Keratinocyte (primary cell): ENCODE measurements around the gene CD8A. TPM values are rescaled to one million over a fixed set of nuclear protein-coding genes. Genes with fewer than 3 reads are reported as not detected.

Experiments
- DNase-seq: peaks from one replicate; pipeline ENCODE4 v3.0.0-alpha.2; 2011; ENCODE audit warnings: low read depth, missing footprints, low spot score
- FAIRE-seq: peaks from 2 replicates; lab custom pipeline; 2011; peaks lifted over from hg19 to GRCh38; lab: Jason Lieb, UNC
- H2AFZ ChIP-seq: 2 replicates; pipeline ENCODE4 v1.6.0; 2012; ENCODE audit warnings: low read length, control low read depth, inconsistent platforms; ENCODE audit not compliant: control insufficient read depth
- H3K27ac ChIP-seq: 2 replicates; pipeline ENCODE4 v1.5.1; 2011; ENCODE audit warnings: low read length; ENCODE audit not compliant: control insufficient read depth, insufficient read depth
- H3K27me3 ChIP-seq: 3 replicates; pipeline ENCODE4 v1.6.0; 2011; ENCODE audit warnings: low read length; ENCODE audit not compliant: control insufficient read depth, insufficient read depth; ENCODE audit errors: extremely low read depth
- H3K36me3 ChIP-seq, 2 experiments: 2 replicates in 1 of 2; 3 replicates in 1 of 2; pipeline ENCODE4 v1.5.1; 2011; ENCODE audit warnings: low read length in 2 of 2, mild to moderate bottlenecking in 1 of 2; ENCODE audit not compliant: control insufficient read depth in 2 of 2, insufficient read depth in 2 of 2; ENCODE audit errors: extremely low read depth in 1 of 2
- H3K4me1 ChIP-seq: 3 replicates; pipeline ENCODE4 v1.5.1; 2011; ENCODE audit warnings: low read length; ENCODE audit not compliant: control insufficient read depth, insufficient read depth; ENCODE audit errors: extremely low read depth
- H3K4me2 ChIP-seq: 3 replicates; pipeline ENCODE4 v1.6.0; 2011; ENCODE audit warnings: low read depth, low read length; ENCODE audit not compliant: control insufficient read depth, insufficient read depth; ENCODE audit errors: extremely low read depth
- H3K4me3 ChIP-seq, 3 experiments: fragments of 200-600 bp in 1 of 3; sonication (generic) in 1 of 3; 2 replicates in 2 of 3; 3 replicates in 1 of 3; pipeline ENCODE4 v1.5.1; 2011 to 2016; ENCODE audit warnings: low read length in 3 of 3, mild to moderate bottlenecking in 3 of 3, control low read depth in 2 of 3, inconsistent platforms in 1 of 3, low read depth in 1 of 3, mixed read lengths in 1 of 3, mixed run types in 1 of 3, moderate library complexity in 1 of 3; ENCODE audit not compliant: control insufficient read depth in 2 of 3, insufficient read depth in 2 of 3; ENCODE audit errors: extremely low read depth in 1 of 3
- H3K79me2 ChIP-seq: 2 replicates; pipeline ENCODE4 v1.6.0; 2012; ENCODE audit warnings: low read length; ENCODE audit not compliant: control insufficient read depth, insufficient read depth
- H3K9ac ChIP-seq: 3 replicates; pipeline ENCODE4 v1.6.0; 2011; ENCODE audit warnings: low read length; ENCODE audit not compliant: control insufficient read depth, insufficient read depth; ENCODE audit errors: extremely low read depth
- H3K9me1 ChIP-seq: 3 replicates; pipeline ENCODE4 v1.6.0; 2011; ENCODE audit warnings: low read length; ENCODE audit not compliant: control insufficient read depth, insufficient read depth; ENCODE audit errors: extremely low read depth
- H3K9me3 ChIP-seq: 2 replicates; pipeline ENCODE4 v1.5.1; 2012; ENCODE audit warnings: low read depth, low read length; ENCODE audit not compliant: control insufficient read depth
- H4K20me1 ChIP-seq: 3 replicates; pipeline ENCODE4 v1.6.0; 2011; ENCODE audit warnings: low read length; ENCODE audit not compliant: control insufficient read depth, insufficient read depth; ENCODE audit errors: extremely low read depth
- CTCF ChIP-seq, 3 experiments: IDR thresholded peaks in 1 of 3; conservative IDR thresholded peaks in 1 of 3; optimal IDR thresholded peaks in 1 of 3; 2 replicates in 2 of 3; 3 replicates in 1 of 3; pipeline versions ENCODE3 to v1.5.1; 2011; ENCODE audit warnings: low read length in 3 of 3, mild to moderate bottlenecking in 3 of 3, moderate library complexity in 2 of 3, control low read depth in 1 of 3, inconsistent platforms in 1 of 3; ENCODE audit not compliant: insufficient read depth in 2 of 3; ENCODE audit errors: extremely low read depth in 1 of 3
- EZH2 ChIP-seq: IDR thresholded peaks from one replicate; pipeline ENCODE4 v1.6.1; 2012; ENCODE audit warnings: inconsistent platforms, mild to moderate bottlenecking, low read length, moderate library complexity
- dilution Hi-C: fragments of 300-500 bp; cut with MboI; formaldehyde crosslinking; loops from one replicate; pipeline ENCODE4 v1.7.0; 2020; ENCODE audit warnings: low sequenced_read_pairs; ENCODE audit not compliant: extremely low pct_ligation_motif_present
- polyA plus RNA-seq, 5 experiments: library from polyadenylated mRNA; depleted of rRNA in 3 of 5; stranded (reverse) in 3 of 5; stranded (forward) in 1 of 5; unstranded in 1 of 5; fragments of >200 nt; gene quantifications; 1 replicate in 1 of 5; 2 replicates in 3 of 5; 3 replicates in 1 of 5; pipeline versions ENCODE4 v1.2.1 to v1.2.3, GENCODE V29; 2011 to 2012; ENCODE audit warnings: missing spikeins in 2 of 5, low read depth in 1 of 5, low replicate concordance in 1 of 5

CD8A gene
- polyA plus RNA-seq, 1 donor (not counting 4 experiments of a cell fraction or from before 2014, with no cell fraction given), result 0.10 TPM

GRCh38 chr2:86807133-86807467, 16.4 kb upstream of the CD8A start:
- no peaks in the 10 kb centered on the region for H3K9me1 ChIP-seq
- H3K36me3 ChIP-seq, result no peaks in the 10 kb centered on the region
- H3K4me1 ChIP-seq, result peaks cover 5% of the 10 kb centered on the region
- peak overlapping the region; percentile 70 for H3K4me2 ChIP-seq
- FAIRE-seq (no peak), DNase-seq (no peak)
- H3K79me2 ChIP-seq, result no peaks in the 10 kb centered on the region
- H3K27me3 ChIP-seq, result peaks cover 14% of the 10 kb centered on the region
- TF ChIP-seq EZH2 (no peak), CTCF (optimal IDR thresholded peaks at IDR 0.05 in 1 of 3, IDR thresholded peaks at IDR 0.05 in 1 of 3, conservative IDR thresholded peaks at IDR 0.05 in 1 of 3; ENCODE audit: extremely low read depth in 1 of 3, insufficient read depth in 2 of 3, low read length in 3 of 3) (no peak)
- no peak overlapping the region for H3K27ac ChIP-seq
- no peaks in the 10 kb centered on the region for H3K9me3 ChIP-seq
- no peaks in the 10 kb centered on the region for H4K20me1 ChIP-seq
- dilution Hi-C loops, result no loop called here
- H3K4me3 ChIP-seq, result peak overlapping the region; percentile 60 to 78 (median 61)
- H2AFZ ChIP-seq, result peak overlapping the region; percentile 85
- H3K9ac ChIP-seq, result no peak overlapping the region

- no peak overlapping the region for H3K27ac ChIP-seq
- H3K4me2 ChIP-seq, result no peak overlapping the region
- no peak overlapping the region for H3K9ac ChIP-seq
- DNase-seq, result no peak
- H4K20me1 ChIP-seq, result no peaks in the 10 kb centered on the region
- no peak overlapping the region for H3K4me3 ChIP-seq
- H3K27me3 ChIP-seq, result peaks cover 14% of the 10 kb centered on the region
- no peaks in the 10 kb centered on the region for H3K9me3 ChIP-seq
- no peak for FAIRE-seq
- H3K79me2 ChIP-seq, result no peaks in the 10 kb centered on the region
- dilution Hi-C loops, result no loop called here
- no peaks in the 10 kb centered on the region for H3K9me1 ChIP-seq
- peaks cover 5% of the 10 kb centered on the region for H3K4me1 ChIP-seq
- TF ChIP-seq CTCF (optimal IDR thresholded peaks at IDR 0.05 in 1 of 3, IDR thresholded peaks at IDR 0.05 in 1 of 3, conservative IDR thresholded peaks at IDR 0.05 in 1 of 3; ENCODE audit: extremely low read depth in 1 of 3, insufficient read depth in 2 of 3, low read length in 3 of 3), result no peak
- no peak for TF ChIP-seq EZH2
- no peak overlapping the region for H2AFZ ChIP-seq
- H3K36me3 ChIP-seq, result no peaks in the 10 kb centered on the region
Observed at GRCh38 chr2:86806059-86806857, 15.5 kb upstream of the CD8A start.
